HG02623 (cell line): ENCODE results near the gene MED20.

Experiments
- ATAC-seq: cut with Tn5 transposase; IDR thresholded peaks from one replicate; pipeline ENCODE4 v1.9.1; 2021; ENCODE audit warnings: moderate library complexity; ENCODE audit not compliant: unreplicated experiment

MED20 gene

DNA sequence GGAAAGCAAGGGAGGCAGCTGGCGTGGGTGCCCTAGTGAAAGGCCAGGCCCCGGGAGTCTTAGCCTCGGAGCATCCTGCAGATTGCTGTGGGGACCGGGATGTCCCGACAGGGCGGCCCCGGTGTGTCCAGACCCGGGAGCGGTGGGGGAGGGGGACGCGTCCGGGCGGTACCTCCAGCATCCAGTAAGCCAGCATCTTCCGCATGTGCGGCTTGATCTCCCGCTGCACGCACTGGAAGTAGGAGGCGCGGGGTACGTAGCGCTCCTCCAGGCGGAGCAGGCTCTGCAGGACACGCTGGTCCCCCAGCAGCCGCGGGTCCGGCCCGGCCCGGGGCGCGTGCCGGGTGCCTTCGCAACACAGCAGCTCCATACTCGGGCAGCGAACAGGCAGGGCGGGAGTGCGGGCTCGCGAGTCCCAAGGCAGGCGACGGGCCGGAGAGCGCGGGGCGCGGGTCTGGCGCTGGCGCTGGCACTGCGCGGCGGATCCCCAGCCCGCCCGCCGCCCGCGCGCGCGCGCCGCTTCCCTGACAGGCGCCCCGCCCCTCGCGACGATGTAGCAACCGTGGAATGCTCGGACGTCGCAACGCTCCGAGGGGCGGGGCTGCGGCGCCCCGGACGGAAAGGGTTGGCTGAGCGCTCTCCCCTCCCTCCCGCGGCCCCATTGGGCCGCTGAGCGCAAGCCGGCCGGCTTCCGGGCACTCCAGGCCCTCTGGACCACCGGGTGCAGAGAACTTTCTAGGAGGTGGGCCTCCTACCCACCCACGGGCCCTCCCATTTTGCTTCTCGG lies 20.5 kb upstream of the MED20 start, which contains the start of gene CCND3:
TSS of gene CCND3 (minus strand) at position 529 of the 787 bp plus-strand sequence. CDS start at position 370, 159 bp downstream.
- ATAC-seq = peak; percentile 87

DNA sequence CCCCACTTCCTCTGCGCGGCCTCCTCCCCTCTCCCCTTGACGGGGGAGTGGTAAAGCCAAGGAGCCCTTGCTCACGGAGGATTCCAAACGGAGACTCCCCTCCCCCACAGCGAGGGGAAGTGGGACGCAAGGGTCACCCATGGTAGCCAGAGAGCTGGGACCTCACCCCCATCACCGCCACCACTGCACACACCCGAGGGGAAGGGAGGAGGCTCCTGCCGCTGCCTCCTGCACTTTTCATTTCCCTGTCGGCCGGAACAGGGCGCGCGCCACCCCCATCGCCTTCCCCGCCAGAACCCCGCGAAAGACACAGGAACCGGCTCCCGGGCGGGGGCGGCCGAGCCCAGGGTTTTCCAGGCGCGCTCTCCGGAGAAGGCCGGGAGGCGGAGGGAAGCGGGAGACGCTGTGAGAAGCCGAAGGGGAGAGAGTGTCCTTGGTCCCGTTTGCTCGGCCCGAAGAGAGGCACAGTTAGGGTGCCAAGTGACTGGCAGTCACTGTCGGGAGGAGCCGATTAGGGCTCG lies 19.9 kb upstream of the MED20 start:
- no peak for ATAC-seq

DNA sequence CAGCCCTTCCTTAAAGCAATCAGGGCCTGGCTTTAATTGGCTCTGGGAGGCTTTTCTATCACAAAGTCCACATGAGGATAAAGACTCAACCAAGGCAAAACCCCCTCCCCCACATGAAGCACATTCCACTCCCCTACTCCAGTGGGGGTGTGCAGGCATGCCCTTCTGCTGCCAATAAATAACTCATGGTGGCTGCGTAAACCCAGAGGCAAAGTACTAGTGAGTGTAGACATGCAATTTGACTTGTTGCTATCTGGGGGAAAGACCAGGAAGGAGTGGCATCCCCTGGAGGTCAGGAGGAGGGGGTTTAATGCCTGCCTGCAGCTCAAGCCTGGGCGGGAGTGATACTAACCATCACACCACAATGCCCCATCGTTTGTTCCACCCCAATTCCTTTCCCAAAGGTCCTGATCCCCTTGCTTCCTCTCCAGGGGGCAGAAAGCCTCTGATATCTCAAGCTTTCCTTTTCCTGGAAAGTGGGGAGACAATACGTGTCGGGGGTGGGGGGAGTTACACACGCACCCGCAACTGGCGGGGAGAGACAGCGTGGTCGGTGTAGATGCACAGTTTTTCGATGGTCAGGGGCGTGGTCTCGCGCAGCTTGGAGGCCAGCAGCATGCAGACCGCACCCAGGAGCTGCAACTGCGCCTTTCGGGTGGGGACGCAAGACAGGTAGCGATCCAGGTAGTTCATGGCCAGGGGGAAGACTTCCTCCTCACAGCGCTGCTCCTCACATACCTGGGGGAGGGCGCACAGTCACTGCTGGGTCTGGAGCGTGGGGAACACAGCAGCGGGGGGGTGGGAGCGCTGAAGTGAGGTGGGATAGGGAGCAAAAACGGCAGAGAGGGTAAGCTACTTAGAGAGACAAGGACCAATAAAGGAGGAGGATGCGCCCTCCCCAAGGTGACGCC lies 19.2 kb upstream of the MED20 start:
- ATAC-seq = no peak

DNA sequence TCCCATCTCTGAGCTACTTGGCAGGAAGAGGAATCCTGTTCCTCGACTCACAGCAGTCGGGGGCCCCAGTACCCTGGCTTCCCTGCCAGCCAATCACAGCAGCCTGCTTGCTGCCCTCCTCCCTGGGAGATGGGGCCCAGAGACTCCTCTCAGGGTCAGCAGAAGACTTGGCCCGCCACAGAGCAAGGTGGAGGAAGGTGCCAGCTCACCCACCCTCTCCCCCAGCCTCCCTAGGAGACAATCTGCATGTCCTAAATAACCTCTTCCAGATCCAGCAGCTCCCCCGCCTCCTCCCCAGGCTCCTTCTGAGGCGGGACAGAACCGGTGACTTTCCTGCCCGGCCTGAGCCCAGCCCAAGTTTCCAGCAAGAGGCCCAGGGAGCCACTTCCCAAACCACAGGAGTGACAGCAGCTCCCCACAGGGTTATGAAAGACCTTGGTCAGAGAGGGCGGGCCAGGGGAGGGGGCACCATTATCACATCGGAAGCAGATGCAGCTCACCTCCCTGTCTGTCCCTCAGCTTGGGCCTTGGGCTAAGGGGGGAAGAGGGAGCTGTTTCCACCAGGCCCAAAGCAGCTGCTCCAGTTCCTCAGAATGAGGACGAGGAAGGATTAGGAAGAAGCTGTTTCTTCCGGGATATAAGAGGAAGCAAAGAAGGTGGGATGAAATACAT lies 18.4 kb upstream of the MED20 start:
- no peak for ATAC-seq

DNA sequence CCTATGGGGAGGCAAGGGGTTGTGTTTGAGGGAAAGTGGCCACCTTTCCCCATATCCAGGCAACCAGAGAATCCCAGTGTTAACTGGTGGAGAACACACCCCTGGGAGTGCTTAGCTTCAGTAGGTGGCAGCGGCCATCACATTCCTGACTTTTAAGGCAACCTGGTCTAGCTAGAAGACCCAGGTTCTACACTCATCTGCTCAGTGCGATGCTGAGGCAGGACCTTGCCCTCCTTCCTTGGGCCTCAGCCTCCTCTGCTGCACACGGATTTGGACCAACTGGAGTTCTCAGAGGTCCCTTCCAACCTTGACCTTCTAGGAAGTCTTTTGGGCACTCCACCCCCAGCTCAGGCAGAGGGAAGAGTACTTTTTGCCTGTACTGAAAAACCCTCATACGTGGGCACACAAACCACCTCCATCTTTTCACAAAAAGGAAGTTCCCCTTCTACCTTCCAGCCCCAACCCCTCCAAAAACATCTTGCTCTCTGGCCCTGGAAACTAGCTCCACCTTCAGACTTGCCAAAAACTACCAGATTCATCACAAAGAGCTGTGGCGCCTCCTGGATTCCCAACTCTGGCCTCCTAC lies 17.7 kb upstream of the MED20 start:
- ATAC-seq = no peak

DNA sequence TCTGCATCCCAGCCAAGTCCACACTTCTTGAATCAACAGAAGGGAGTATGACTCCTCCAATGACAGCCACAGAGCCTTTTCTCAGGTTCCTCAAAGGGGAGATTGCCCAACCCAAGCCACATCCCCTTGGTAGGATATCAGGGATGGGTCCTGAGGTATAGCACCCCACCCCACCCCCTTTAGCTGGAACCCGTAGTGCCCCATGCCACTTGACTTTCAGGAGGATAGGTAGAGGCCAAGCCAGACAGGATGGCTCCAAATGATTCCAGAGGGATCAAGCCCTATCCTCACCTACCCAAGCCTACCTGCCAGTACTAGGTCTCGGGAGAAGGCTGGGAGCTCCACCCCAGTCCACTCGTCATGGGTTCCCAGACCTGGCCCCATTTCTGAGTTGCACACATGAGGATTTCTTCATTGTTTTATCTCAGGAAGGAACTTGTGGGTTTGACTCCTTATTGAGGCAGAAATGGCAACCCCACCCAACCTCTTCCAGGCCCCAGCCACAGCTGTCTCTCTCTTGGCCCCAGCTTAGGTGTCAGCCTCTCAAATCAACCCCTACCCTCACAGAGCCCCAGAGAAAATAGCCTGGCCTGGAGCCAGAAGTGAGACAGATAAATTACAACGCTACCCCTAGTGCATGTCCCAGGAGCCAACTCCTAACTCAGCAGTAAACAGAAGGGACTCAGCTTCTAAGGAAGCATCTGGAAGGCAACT lies 17.1 kb upstream of the MED20 start:
- no peak for ATAC-seq

DNA sequence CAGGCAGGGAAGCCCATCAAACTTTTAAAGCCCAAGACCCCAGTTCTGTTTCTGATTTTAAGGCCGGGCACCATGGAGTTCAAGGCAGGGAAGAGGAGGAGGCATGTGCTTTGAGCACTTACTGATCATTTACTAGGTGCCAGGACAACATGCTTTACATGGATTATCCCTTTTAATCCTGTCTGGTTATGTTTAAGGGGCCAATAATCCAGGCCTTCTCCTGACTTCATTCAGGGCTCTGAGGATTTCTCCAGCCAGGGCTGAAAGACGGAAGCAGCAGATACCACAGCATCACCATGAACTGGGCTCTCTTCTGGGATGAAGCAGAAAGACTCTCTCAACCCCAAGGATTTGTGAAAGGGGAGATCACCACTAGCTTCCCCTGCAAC lies 16.5 kb upstream of the MED20 start:
- no peak for ATAC-seq

DNA sequence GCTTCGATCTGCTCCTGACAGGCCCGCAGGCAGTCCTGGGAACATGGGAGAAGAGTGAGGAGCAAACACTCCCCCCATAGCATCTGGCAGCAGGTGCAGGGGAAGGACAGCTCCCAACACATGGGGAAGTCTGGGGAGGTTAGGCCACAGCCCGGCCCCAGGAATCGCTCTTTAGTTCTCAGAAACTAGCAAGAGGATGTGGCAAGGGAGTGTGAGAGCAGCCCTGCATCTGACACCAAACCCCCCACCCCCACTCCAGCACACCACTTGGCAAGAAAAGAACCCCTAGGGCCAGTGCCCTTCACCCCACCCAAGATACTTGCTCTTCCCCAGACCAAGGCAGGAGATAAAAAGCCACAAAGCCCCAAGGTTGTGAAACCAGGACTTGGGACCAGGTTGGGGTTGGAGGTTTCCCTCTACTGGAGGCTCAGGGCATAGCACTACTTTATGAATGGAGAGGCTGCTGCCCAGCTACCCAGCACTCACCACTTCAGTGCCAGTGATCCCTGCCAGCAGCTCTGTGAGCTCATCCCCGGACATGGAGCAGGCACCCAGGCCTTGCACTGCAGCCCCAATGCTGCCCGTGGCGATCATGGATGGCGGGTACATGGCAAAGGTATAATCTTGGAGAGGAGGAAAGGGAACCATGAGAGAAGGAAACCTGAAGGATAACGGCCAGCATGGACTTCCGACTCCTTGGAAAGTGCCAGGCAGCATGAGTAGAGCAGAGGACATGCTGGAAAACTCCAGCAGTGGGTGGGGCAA lies 15.3 kb upstream of the MED20 start:
- peak; percentile 49 for ATAC-seq

DNA sequence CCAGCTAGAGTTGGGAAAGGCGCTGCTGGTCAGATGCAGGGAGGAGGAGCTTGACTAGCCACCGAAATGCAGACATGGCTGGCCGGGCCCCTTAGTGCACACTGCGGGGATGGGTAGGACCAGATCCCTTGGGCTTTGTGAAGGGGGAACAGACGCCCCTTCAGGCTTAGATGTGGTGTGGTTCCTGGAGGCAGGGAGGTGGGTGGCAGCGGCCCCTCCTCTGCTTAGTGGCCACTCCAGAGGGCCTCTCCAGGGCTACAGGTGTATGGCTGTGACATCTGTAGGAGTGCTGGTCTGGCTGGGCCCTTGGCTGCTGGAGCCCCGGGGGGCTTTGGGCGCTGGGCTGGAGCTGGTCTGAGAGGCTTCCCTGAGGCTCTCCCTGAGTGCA lies 14.7 kb upstream of the MED20 start:
- ATAC-seq = no peak

DNA sequence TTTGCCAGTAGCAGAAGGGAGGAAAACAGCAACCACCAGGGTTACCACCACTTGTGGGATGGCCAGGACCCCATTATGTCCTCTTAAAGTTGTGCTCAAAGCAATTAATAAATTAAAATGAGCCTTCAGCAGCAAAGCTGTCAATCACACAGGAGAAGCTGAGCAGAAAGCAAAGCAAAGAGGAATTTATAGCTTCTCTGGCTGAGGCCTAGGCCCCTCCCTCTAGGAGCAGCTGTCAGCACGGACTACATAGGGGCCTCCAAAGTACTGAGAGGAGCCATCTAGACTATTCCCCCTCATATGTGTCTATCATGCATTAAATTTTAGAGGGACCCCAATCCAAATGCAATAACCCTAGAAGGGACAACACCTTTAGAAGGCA lies 14.2 kb upstream of the MED20 start:
- no peak for ATAC-seq

DNA sequence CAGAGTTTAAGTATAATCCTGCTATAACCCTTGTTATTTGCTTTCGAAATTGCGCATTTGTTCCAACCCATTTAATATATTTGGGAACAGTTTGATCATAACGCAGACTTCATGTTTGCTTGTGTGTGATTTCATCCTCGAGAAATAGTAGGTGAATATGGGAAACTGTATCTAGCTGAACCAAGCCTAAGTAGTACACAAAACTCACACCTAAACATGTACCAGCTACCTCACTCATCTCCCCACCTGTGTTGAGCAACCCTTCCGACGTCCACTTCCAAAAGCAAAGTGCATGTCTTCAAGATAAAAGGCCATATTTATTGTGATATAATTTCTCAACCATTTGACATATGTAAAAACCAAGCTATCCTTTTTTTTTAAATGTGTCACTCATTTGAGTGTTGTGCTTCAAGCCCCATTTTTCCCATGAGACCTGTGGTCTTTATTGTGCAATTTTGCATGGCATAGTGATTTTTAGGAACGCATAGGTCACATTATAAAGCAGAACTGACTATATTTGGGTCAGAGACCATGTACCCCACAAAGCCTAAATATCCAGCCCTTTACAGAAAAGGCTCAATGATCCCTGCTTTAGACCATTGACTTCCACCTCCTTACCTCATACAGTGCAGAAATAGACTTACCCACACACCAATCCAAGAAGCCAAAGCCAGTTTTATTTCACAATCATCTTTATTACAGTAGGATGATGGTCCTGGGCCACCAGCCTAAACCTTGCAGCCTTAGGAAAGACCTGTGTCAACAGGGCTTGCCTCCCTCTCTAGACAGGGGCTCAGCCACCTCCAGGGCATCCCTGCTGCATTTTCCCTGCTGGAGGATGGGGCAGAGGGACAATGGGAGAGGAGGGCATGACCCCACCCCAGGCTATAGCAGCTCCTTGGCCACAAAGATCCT lies 13.6 kb upstream of the MED20 start:
- ATAC-seq = no peak

DNA sequence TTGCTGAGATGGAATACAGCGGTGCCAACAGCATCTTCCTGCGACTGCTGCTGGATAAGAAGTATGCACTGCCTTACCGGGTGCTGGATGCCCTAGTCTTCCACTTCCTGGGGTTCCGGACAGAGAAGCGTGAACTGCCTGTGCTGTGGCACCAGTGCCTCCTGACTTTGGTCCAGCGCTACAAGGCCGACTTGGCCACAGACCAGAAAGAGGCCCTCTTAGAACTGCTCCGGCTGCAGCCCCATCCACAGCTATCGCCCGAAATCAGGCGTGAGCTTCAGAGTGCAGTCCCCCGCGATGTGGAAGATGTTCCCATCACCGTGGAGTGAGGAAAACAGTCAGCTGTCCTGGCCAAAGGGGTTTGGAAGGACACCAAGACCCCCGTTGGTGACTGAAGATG lies 11.4 kb upstream of the MED20 start:
- no peak for ATAC-seq

DNA sequence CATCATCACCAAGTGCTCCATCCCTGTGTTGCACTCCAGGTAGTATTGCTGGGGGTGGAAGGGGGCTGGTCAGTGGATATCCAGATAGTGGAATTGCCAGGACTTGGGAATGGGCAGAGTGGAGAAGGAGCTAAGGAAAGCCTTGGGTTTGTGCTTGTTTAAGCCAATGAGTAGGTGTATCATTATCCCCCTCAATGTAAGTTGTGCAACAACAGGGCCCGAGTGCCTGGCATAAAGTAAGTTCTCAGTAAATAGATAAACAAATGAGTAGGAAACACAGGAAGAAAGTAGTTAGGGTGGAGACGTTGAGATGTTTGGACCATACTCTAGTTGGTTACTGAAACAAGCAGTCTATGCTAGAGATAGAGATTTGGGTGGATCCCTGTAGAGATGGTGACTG lies 10.9 kb upstream of the MED20 start:
- ATAC-seq = no peak

DNA sequence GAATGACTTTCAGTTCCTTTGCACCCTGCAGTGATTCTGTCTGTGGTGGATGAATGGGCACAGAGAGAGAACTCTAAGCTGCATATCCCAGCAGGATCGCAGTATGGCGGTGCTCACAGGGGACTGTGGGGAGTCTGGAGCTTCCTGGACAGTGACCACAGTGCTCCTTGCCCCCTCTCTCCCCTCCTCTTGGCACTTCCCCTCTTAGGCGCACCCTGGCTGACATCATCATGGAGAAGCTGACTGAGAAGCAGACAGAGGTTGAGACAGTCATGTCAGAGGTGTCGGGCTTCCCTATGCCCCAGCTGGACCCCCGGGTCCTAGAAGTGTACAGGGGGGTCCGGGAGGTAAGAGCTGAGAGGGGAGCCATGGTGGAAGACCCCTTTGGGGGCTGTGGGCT lies 9.0 kb upstream of the MED20 start:
- ATAC-seq = no peak

DNA sequence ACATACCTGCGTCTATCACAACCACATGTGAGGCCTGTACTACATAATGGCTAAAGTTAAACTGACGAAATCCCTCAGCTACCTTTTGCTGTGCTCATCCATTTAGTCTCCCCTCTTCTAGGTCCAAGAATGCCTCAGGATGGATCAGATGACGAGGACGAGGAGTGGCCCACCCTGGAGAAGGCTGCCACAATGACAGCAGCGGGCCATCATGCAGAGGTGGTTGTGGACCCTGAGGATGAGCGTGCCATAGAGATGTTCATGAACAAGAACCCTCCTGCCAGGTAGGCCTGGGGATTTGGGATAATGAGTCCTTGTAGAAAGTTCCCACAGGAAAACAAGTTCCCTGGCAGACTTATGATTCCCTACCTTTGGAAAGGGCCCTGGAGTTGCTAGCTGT lies 6.3 kb upstream of the MED20 start:
- no peak for ATAC-seq

DNA sequence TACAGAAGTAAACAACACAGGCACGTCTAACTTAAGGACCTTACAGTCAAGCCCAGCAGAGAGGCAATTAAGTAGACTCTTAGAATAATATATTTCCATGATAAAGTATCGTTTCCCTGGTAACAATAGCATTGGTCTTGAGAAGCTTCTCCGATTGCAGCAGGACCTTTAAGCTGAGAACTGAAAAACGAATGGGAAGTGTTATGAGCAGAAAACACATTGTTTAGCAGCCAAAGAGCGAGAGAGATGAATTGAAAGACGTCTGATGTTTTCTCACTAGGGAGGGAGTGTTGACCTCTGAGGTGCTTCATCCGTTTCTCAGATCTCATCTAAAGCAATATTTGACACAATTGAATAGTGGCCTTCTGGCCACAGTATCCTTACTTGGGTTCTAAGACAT lies 1.2 kb upstream of the MED20 start:
- no peak for ATAC-seq

DNA sequence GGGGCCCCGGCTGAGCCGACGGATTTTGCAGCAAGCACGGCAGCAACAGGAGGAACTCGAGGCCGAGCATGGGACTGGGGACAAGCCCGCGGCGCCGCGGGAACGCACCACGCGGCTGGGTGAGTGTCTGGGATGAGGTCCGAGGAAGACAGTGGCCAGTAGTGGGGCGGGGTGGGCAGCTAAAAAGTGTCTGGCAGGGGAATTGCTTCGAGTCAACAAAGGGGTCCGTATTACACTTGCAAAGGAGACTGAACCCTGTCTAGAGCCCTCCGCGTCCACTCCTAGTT lies 716 bp upstream of the MED20 start:
- ATAC-seq = no peak

DNA sequence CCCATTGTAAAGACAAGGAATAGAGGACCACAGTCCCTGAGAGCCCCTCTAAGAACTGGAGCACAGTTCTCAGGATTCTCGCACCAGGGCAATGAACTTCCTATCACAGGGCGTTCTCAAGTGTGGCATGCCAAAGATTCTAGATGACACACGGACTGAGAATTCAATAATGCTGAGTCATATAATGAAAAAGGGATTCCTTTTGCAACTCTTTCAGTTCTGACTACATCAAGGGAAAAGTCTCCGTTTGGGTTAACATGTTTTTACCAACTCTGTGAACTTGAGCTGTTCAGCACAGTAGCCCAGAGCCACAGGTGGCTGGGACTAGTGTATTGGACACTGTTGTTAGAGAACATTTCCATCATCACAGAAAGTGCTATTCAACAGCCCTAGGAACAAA lies 3.4 kb downstream of the MED20 start:
- ATAC-seq = no peak
